ENCODE results near the gene TFEB.
A peak's percentile ranks its signal among the peaks of the same experiment; 100 is the strongest.

Gene TFEB

GRCh38 chr6:41697861-41698781 is 37.3 kb downstream of the TFEB start:
- no peak for DNase-seq
- intact Hi-C loops (cut with DNase I), result no loop called here

- intact Hi-C loops (cut with DNase I), result no loop called here
- DNase-seq, result no peak
Measured at GRCh38 chr6:41696788-41697187, 38.6 kb downstream of the TFEB start.

- peak in 2 of 10 donors; percentile 61 to 89 for DNase-seq
- intact Hi-C loops (cut with DNase I), result no loop called here
Measured at GRCh38 chr6:41695825-41696224, 39.6 kb downstream of the TFEB start.

- intact Hi-C loops (cut with DNase I), result no loop called here
Measured at GRCh38 chr6:41694815-41695526, 40.4 kb downstream of the TFEB start.

GRCh38 chr6:41693281-41694240 is 41.8 kb downstream of the TFEB start:
- peak; percentile 80 to 99 (median 88) for DNase-seq
- intact Hi-C loops (cut with DNase I), result no loop called here

More at GRCh38 chr6:41694815-41695526, 40.4 kb downstream of the TFEB start:
- DNase-seq, result peak in 1 of 10 donors; percentile 26

GRCh38 chr6:41692730-41693129 is 42.7 kb downstream of the TFEB start:
- DNase-seq, result peak in 3 of 10 donors; percentile 12 to 53 (median 30)
- intact Hi-C loops (cut with DNase I), result no loop called here

GRCh38 chr6:41692080-41692675 is 43.2 kb downstream of the TFEB start:
- intact Hi-C loops (cut with DNase I), result no loop called here
- peak in 3 of 10 donors; percentile 2 to 61 (median 12) for DNase-seq

- intact Hi-C loops (cut with DNase I), result no loop called here
- peak in 4 of 10 donors; percentile 15 to 52 (median 39) for DNase-seq
Measured at GRCh38 chr6:41691426-41692079, 43.9 kb downstream of the TFEB start.

GRCh38 chr6:41690541-41691330 is 44.7 kb downstream of the TFEB start:
- DNase-seq, result peak in 4 of 10 donors; percentile 14 to 79 (median 66)
- intact Hi-C loops (cut with DNase I), result no loop called here

- intact Hi-C loops (cut with DNase I), result no loop called here
- peak in 3 of 10 donors; percentile 56 to 63 (median 63) for DNase-seq
Measured at GRCh38 chr6:41689171-41690008, 46.0 kb downstream of the TFEB start.

- intact Hi-C loops (cut with DNase I), result no loop called here
- peak in 3 of 10 donors; percentile 62 to 76 (median 74) for DNase-seq
Measured at GRCh38 chr6:41688256-41688965, 47.0 kb downstream of the TFEB start.

GRCh38 chr6:41687501-41688175 is 47.8 kb downstream of the TFEB start:
- peak in 3 of 10 donors; percentile 22 to 57 (median 50) for DNase-seq
- intact Hi-C loops (cut with DNase I), result no loop called here

- DNase-seq, result peak in 3 of 10 donors; percentile 39 to 72 (median 62)
- intact Hi-C loops (cut with DNase I), result no loop called here
Measured at GRCh38 chr6:41685641-41686380, 49.6 kb downstream of the TFEB start.

- intact Hi-C loops (cut with DNase I), result loop anchor here (5.0 kb wide), 2 partner anchors 93 to 257 kb away; partner anchors contain the start of gene FRS3
- DNase-seq, result peak in 3 of 10 donors; percentile 66 to 82 (median 67)
Measured at GRCh38 chr6:41684311-41685180, 50.9 kb downstream of the TFEB start.
